Mesenteric fat pad (tissue), 1 donor: Measurements from ENCODE around the gene AKAP7. TPM values are rescaled to one million over a fixed set of nuclear protein-coding genes. Genes with fewer than 3 reads are reported as not detected.
"Not testable (repeated sequence)": the region's sequence is repeated elsewhere in the genome, so short reads cannot be mapped to it uniquely, and the experiment has no call there.

ENCODE experiments used
- DNase-seq: peaks from one replicate; pipeline ENCODE4 v3.0.0-alpha.2; 2020; ENCODE audit warnings: low spot score
- total RNA-seq: library from RNA; stranded (reverse); fragmentation: NEBNext Ultra II Directional; extraction: Animal tissue kit (Norgen Biotek cat#: 25700); gene quantifications from one replicate; pipeline ENCODE4 v1.2.1, GENCODE V29; 2021
- donor health status: DM: yes; HTN: yes; CAD: no.

AKAP7 gene
- total RNA-seq, 1 donor from 2014 or later, result 12.2 TPM

DNA sequence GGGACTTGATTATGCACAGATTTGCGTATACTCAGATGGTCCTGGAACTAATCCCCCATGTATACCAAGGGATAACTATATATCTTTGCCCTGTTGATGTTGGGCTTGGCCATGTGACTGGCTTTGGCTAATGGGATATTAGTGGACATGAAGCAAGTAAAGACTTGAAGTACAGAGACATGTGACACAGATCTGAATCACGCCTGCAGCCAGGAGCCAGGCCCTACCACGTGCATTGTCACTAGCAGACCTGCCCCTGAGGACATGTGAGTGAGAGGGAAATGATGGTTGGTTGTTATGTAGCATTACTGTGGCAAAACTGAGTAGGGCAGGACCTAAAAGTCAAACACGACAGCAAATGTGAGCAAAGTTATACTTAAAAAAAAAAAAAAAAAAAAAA lies 155.7 kb downstream of the AKAP7 start:
- no peak for DNase-seq

DNA sequence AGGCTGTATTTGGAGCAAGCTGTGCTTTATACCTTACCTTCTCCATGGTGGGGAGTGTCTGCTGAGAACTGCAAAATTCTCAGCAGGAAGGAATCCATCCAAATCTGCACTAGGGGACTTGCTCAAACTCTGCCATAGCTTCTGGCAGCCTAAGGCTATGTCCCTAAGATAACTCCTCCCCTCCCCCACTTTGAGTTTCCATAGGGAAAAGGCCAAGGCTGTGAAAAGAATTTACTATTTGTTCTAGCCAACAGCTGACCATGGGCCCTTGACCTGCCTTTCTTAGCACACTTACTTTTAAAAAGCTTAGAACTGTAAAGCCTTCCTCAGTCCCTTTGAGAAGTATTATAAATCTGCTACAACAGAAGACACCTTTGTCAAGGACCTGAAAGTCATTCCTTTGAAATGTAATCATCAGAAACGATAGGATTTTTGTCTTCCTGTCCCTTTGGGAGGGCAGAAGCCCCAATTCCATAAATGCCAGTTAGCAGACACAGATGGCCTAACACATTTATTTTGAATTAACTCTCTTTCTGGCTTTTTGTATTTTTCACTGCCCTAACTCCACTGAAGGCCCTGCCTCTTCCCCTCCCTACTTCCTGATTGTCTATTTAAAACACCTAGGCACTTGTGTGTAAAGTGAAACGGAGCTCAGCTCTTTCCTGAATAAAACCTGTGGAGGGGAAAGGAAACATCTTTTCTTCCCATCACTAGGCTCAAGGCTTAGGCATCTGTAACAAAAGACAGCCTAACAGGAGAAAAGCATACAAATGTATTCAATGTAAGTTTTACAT lies 157.1 kb downstream of the AKAP7 start:
- DNase-seq, result no peak

DNA sequence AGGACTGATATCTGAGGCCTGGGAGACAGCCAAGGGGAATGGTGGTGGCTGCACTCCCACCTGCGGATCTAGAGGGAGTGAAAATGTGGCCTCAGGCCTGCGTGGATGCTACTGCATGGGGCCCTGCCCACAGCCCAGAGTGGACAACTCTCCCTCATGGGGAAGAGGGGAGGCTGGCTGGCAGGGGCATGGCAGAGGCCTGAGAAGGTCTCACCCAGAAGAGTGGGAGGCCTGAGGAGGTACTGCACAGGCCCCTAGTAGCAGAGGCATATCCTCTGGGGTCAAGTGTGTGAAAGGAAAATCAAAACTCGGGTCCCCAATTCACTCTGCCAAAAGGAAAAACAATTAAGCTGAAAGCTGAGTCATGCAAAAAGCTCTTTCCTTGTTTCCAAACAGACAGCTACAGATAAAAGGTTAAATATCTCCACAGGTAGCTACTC lies 158.2 kb downstream of the AKAP7 start:
- DNase-seq, result no peak

DNA sequence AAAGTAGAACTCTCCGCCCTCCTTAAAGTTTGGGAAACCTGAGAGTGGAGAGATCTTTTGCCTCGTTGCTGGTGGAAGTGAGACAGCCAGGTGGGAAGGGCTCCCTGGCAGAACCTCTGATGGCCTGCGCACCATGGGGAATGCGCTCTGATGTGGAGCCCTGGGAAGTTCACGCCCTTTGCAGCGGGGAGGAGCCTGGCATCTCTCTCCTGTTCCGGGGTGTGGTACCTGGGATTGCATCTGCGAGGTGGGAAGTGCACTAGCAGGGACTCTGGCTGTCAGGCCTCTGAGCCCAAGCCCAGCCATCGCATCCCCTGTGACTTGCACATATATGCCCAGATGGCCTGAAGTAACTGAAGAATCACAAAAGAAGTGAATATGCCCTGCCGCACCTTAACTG lies 159.8 kb downstream of the AKAP7 start:
- no peak for DNase-seq

DNA sequence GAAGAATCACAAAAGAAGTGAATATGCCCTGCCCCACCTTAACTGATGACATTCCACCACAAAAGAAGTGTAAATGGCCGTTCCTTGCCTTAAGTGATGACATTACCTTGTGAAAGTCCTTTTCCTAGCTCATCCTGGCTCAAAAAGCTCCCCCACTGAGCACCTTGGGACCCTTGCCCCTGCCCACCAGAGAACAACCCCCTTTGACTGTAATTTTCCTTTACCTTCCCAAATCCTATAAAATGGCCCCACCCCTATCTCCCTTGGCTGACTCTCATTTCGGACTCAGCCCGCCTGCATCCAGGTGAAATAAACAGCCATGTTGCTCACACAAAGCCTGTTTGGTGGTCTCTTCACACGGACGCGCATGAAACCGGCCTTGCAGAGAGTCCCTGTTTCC lies 165.6 kb downstream of the AKAP7 start:
- DNase-seq, result not testable (repeated sequence)

DNA sequence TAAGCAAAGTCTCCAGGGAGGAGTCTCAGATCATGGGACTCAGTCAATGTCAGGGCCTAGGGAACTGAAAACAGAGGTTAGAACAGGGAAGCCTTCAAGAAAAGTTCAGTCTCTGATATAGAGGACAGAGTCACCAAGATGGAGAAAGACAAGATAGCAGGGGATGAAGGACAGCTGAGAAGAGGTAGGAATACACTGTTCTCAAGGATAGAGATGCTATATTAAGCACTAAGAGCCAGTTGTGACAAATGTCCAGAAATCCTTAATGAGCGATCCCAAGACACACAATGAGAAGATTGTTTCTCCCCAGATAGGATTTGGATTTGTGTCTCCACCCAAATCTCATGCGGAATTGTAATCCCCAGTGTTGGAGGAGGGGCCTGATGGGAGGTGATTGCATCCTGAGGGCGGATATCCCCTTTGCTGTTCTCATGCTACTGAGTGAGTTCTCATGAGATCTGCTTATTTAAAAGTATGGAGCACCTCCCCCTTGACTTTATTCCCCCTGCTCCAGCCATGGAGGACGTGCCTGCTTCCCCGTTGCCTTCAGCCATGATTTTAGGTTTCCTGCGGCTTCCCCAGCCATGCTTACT lies 168.2 kb downstream of the AKAP7 start:
- DNase-seq, result no peak

DNA sequence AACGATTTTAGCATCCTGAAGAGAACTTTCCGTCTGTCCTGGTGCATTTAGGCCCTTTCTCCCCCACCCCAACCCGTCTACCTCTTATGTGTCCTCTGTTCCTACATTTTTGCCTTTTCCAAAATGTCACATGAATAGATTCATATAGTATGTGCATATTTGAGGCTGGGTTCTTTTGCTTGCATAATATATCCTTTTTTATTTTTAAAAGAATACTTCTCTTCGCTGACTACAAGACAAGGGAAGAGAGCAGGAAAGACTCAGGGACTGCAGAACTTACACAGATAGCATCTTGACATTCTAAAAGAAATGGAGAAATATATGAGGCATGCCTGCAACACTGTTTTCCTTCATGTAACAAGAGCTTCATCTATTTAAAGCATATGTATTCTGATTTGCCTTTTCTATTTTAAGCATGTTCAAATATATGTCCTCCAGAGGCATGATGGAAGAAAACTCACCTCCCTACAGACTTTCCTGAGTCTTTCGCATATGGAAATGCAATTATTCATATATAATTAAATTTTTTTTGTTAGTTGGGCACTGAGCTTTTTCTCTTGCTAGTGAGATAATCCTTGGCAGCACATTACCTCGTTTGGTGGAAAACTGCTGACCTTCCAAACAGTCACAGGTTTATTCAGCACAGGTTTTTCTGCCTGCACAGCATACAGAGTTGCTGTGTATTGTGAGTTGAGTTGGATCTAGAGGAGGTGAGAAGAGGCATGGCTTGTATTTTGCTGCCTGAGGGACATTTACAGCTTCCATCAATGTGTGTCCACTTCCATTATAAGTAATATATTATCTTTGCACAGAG lies 170.0 kb downstream of the AKAP7 start:
- DNase-seq, result no peak

DNA sequence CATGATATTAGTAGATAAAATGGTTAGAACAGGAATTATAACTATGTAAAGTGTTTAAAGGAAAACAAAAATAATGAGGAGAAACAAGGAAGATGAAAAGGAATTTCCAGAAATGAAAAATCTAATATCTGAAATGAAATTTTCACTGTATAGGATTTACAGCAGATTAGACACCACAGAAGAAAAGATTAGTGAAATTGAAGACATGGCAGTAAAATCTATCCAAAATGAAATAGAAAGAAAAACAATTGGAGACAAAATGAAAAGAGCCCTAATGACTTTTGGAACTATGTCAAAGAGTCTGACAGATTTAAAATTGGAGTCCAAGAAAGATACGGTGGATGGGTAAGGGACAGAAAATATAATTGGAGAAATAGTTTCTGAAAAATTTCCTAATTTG lies 174.2 kb downstream of the AKAP7 start:
- no peak for DNase-seq

DNA sequence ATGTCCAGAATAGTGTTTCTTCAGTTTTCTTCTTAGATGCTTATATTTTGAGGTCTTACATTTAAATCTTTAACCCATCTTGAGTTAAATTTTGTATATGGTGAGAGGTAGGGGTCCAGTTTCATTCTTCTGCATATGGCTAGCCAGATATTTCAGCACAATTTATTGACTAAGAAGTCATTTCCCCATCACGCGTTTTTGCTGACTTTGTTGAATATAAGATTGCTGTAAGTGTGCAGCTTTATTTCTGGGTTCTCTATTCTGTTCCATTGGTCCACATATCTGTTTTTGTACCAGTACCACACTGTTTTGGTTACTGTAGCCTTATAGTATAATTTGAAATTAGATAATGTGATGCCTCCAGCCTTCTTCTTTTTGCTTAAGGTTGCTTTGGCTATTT lies 179.6 kb downstream of the AKAP7 start:
- DNase-seq, result no peak

DNA sequence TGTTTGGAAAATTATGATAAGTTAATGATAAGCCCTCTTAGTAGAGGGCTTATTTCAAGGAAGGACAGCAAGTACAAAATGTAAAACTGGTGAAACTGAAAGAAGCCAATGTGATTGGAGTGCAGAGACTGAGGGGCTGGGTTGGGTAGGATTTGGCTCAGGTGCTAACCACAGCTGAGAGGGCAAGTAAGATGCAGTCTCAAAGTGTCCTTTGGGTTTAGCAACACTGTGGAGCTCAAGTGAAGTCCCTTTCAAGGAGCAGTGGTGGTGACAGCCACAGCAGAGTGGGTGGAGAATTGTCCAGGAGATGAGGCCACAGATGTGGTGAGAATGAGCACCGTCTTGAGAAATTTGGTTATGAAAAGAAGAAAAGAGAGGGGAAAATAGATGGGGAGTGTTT lies 181.4 kb downstream of the AKAP7 start:
- no peak for DNase-seq

DNA sequence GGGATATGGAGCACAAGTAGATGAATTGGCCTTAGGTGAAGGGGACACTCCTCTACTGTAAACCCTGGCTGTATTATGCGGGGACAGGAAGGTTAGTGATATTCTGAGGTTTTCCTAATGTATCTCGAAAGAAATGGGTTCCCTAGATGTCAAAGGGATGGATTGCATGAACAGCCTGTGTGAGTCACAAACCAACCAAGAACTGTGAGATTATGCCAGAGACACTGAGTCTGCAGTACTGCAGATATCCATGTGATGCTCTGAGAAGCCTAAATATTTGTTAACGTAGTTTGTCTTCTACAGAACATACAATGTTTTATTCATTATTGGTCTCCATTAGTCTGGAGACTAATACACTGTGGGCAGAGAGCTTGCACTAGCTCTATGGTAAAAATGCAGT lies 182.2 kb downstream of the AKAP7 start:
- DNase-seq, result no peak

DNA sequence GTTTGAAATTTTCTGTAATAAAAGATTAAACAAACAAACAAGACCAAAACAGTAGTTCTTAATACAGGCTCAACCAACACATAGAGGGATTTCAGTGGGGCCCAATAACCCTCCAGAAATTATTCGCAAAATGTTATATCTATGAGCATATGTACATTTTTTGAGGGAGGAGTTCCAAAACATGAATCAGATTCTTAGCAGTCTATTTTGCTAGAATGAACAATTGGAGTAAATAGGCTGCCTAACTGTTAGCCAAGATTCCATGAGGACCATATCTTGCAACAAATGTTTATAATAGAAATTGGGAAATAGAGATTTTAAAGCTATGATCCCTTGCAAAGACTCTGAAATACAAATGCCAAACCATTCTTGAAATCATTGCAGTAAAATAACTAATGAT lies 186.3 kb downstream of the AKAP7 start:
- DNase-seq, result no peak

DNA sequence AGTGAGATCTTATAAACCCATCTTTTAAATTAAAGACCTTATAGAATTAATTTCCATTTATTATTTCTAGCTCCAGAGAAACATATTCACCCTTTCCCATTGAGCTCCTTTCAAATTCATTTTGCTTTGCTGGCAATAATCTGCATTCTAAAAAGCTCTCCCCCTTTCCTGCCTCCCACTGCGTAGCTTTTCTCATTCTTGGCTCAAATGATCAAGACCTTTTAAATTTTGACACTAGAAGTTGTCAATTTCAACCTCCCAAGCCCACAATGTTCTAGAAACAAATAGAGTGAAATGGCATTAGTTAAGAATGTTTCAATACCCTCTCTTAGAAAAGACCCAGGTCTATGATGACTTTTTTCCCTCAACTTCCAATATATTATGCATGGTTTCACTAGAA lies 186.9 kb downstream of the AKAP7 start:
- DNase-seq, result no peak

DNA sequence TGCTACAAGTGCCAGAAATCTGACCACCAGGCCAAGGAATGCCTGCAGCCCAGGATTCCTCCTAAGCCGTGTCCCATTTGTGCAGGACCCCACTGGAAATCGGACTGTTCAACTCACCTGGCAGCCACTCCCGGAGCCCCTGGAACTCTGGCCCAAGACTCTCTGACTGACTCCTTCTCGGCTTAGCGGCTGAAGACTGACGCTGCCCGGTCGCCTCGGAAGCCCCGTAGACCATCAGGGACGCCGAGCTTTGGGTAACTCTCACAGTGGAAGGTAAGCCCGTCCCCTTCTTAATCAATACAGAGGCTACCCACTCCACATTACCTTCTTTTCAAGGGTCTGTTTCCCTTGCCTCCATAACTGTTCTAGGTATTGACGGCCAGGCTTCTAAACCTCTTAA lies 190.4 kb downstream of the AKAP7 start:
- DNase-seq, result not testable (repeated sequence)

DNA sequence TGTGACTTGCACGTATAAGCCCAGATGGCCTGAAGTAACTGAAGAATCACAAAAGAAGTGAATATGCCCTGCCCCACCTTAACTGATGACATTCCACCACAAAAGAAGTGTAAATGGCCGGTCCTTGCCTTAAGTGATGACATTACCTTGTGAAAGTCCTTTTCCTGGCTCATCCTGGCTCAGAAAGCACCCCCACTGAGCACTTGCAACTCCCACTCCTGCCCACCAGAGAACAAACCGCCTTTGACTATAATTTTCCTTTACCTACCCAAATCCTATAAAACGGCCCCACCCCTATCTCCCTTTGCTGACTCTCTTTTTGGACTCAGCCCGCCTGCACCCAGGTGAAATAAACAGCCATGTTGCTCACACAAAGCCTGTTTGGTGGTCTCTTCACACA lies 193.5 kb downstream of the AKAP7 start:
- not testable (repeated sequence) for DNase-seq

DNA sequence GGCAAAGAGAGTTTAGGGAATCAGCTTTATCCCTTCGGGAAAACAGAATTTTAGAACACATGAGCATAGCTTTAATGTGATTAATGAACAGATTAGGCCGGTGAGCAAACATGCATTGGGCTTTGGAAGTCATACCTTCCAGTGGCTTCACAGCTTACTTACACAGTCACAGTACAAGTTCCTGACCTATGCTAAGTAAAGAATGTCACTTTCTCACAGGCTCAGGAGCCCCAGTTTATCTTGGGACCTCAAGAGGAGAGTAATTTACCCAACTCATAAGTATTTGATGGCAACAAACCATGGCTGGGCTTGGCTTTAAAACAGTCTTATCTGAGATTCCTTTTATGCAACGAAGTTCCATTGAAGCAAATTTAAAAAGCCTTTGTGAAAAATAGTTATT lies 195.9 kb downstream of the AKAP7 start:
- no peak for DNase-seq

DNA sequence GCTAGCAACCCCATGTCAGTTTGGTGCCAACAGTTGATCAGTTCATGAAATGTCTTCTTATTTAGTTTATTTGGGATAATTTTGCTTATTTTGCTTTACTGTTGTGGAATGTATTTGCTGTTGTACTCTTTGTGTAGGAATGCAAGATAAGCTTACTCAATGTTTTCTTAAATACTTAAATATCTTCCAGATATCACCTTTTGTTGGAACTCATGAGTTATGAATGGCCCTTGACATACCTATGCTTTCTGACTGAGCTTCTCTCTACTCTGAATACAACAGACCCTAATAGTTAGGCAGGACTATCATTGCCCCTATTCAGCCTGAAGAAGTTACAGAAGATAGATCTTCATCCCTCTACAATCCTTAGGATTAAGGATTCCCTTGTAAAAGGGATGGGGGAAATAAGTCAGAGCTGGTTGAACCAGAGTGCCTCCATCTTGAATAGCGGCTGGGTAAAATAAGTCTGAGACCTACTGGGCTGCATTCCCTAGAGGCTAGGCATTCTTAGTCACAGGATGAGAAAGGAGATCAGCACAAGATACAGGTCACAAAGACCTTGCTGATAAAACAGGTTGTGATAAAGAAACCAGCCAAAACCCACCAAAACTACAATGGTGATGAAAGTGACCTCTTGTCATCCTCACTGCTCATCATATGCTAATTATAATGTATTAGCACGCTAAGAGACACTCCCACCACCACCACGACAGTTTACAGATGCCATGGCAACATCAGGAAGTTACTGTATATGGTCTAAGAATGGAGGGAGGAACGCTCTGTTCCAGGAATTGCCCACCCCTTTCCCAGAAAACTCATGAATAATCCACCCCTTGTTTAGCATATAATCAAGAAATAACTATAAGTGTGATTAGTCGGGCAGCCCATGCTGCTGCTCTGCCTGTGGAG lies 196.9 kb downstream of the AKAP7 start:
- no peak for DNase-seq
